Measurements from ENCODE around the gene PAX5.

The PAX5 gene

DNA sequence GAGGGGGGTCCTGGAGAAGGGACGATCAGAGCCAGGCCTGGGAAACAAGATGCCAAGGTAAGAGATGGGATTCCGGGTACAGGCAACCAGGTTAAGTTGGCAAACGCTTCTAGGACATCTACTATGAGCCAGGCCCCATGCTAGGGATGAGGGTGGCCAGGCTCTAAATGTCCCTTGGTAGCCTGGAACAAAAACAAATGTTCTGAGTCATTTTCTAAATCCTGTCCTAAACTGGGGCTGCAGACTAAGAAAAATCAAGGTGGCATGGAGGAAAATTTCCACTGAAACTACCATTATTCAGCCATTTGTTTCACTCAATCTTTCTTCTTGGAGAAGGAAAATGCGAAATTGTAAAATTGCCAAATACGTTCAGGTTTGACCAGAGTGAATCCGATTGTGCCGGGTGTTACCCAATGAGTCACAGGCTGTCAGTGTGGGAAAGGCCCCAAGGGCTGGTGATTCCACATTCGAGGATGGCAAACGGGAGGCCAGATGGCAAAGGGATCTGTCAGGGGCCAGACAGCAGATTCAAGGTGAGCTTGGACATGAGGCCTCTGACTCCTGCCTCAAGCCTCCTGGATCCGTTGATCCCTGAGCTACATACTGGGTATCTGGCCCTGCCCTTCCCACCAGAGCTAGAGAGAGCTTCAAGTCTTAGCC, 57.6 kb downstream of the PAX5 start:
- Histone ChIP-seq H3K4me1 (ENCODE audit: insufficient read depth, low read length) (peaks cover 3% of the 10 kb centered on the region; the same call in 1 of the 2 replicates), H3K9me3 (ENCODE audit: insufficient read depth, low read depth, low read length) (no peaks in the 10 kb centered on the region), H3K27ac (ENCODE audit: low read length) (no peak overlapping the region), H3K36me3 (ENCODE audit: insufficient read depth, low read depth, low read length) (no peaks in the 10 kb centered on the region), H3K9ac (ENCODE audit: low read depth, low read length) (no peak overlapping the region), H3K27me3 (ENCODE audit: insufficient read depth, low read length) (peaks cover 10% of the 10 kb centered on the region), H3K4me3 (ENCODE audit: low read length) (no peak overlapping the region)

DNA sequence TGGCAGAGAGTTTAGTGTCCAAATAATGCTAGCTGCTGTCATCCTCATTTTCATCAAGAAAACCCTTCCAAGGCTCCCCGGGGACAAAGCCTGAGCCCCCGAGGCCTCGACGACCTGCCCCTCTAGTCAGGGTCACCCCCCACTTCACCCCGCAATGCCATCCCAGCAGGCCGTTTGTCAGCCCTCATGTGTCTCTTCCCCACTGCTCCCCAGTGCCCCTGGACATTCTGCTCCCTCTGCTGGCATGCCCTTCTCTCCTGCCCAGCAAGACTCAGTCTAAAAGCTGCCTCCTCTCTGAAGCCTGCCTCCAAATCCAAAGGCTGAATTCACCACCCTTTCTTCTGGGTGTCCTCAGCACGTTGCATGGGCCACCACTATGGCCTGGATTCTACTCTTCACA, 59.3 kb downstream of the PAX5 start:
- no peak overlapping the region for H3K27ac ChIP-seq (ENCODE audit: low read length)
- no peaks in the 10 kb centered on the region for H3K27me3 ChIP-seq (ENCODE audit: insufficient read depth, low read length)
- H3K4me3 ChIP-seq (ENCODE audit: low read length): no peak overlapping the region
- H3K4me1 ChIP-seq (ENCODE audit: insufficient read depth, low read length): no peaks in the 10 kb centered on the region
- H3K36me3 ChIP-seq (ENCODE audit: insufficient read depth, low read depth, low read length): no peaks in the 10 kb centered on the region
- no peaks in the 10 kb centered on the region for H3K9me3 ChIP-seq (ENCODE audit: insufficient read depth, low read depth, low read length)
- no peak overlapping the region for H3K9ac ChIP-seq (ENCODE audit: low read depth, low read length)

DNA sequence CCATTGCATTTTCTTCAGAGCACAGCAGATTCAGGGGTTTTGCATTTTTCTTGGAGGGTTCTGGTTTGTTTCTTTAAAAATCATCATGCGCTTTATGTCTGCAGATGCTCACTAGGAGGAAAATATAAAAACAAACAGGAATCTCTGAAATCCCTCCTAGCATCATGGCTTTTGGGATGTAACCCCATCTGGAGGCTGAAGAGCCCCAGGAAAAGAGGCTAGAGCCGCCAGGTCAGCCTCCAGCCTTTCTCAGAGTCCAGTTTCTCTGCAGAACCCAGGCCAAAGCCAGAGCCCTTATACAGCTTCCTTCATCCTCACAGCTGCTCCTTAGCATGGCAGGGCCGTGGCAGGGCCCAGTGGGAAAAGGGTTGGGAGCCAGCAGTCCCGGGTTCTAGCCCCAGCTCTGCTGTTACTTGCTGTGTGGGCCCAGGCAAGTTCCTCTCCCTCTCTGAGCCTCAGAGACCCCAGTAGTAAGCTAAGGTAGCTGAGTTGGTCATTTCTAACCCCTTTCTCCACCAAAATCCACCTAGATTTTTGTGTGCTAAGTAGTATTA, 62.1 kb downstream of the PAX5 start:
- Histone ChIP-seq H3K4me3 (ENCODE audit: low read length) (no peak overlapping the region), H3K27me3 (ENCODE audit: insufficient read depth, low read length) (no peaks in the 10 kb centered on the region), H3K9ac (ENCODE audit: low read depth, low read length) (no peak overlapping the region), H3K9me3 (ENCODE audit: insufficient read depth, low read depth, low read length) (no peaks in the 10 kb centered on the region), H3K36me3 (ENCODE audit: insufficient read depth, low read depth, low read length) (no peaks in the 10 kb centered on the region), H3K27ac (ENCODE audit: low read length) (no peak overlapping the region), H3K4me1 (ENCODE audit: insufficient read depth, low read length) (no peaks in the 10 kb centered on the region)

DNA sequence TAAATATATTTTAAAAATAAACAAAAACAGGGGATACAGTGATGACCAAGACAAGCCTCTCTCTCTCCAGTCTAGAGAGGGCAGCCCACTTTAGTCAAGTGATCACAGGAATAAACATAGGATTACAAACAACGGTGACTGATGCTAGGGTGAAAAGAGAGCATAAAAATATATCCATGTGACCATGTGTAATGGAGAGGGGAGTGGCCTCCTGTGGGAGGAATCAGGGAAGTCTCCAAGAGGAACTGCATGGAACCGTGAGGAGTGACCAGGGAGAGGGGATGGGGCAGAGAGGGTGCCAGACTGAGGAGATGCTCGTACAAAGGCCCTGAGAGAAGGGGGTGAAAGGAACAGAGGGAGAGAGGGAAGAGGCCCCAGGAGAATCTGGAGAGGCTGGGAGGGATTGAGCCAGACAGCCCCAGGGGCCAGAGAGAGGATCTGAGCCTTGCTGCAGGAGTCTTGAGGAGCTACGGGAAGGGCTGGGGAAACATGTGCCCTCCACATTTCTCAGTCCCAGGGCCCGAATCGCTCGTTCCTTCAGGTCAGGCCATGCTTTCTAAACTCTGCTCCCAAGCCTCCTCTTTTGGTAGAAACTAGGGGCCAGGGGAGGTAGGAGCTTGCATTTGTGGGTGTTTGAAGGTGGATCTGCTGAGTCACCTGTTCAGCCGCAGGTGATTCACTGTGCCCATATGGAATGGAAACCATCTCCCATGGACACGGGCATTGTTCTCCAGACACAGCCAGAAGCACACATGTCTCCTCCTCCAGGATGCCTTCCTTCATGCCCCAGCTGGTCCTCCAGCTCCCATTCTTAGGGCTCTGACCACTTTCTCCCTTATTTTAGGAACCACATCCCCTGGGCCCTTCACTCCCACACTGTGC, 63.8 kb downstream of the PAX5 start:
- H3K27ac ChIP-seq (ENCODE audit: low read length): no peak overlapping the region
- H3K36me3 ChIP-seq (ENCODE audit: insufficient read depth, low read depth, low read length): no peaks in the 10 kb centered on the region
- H3K9ac ChIP-seq (ENCODE audit: low read depth, low read length): no peak overlapping the region
- H3K27me3 ChIP-seq (ENCODE audit: insufficient read depth, low read length): no peaks in the 10 kb centered on the region
- no peaks in the 10 kb centered on the region for H3K4me1 ChIP-seq (ENCODE audit: insufficient read depth, low read length)
- H3K9me3 ChIP-seq (ENCODE audit: insufficient read depth, low read depth, low read length): no peaks in the 10 kb centered on the region
- H3K4me3 ChIP-seq (ENCODE audit: low read length): no peak overlapping the region

DNA sequence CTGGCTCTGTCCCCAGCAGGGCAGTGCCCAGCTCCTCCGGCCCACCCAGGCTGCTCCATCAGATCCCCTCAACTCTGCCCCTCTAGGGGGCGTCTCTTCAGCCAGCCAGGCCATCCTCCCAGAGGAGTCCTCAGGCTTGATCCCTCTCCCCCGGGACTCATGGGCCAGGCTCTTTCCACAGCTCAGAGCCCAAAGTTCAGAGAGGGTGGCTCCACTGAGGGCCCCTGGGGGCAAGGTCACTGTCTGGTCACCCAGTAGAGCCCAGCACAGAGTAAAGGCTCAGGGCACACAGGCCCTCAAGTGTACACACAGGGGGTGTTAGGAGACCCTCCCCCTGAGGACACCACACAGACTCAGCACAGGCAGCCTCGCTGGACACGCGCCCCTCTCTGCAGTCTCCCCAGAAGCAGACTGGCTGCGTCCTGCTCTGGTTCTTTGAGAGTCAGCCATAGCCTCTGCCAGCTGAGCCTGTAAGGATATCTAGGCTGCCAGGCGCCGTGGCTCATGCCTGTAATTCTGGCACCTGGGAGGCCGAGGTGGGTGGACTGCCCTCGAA, 64.8 kb downstream of the PAX5 start:
- no peaks in the 10 kb centered on the region for H3K4me1 ChIP-seq (ENCODE audit: insufficient read depth, low read length)
- H3K9ac ChIP-seq (ENCODE audit: low read depth, low read length): no peak overlapping the region
- no peaks in the 10 kb centered on the region for H3K27me3 ChIP-seq (ENCODE audit: insufficient read depth, low read length)
- H3K4me3 ChIP-seq (ENCODE audit: low read length): no peak overlapping the region
- no peaks in the 10 kb centered on the region for H3K9me3 ChIP-seq (ENCODE audit: insufficient read depth, low read depth, low read length)
- H3K27ac ChIP-seq (ENCODE audit: low read length): no peak overlapping the region
- no peaks in the 10 kb centered on the region for H3K36me3 ChIP-seq (ENCODE audit: insufficient read depth, low read depth, low read length)

DNA sequence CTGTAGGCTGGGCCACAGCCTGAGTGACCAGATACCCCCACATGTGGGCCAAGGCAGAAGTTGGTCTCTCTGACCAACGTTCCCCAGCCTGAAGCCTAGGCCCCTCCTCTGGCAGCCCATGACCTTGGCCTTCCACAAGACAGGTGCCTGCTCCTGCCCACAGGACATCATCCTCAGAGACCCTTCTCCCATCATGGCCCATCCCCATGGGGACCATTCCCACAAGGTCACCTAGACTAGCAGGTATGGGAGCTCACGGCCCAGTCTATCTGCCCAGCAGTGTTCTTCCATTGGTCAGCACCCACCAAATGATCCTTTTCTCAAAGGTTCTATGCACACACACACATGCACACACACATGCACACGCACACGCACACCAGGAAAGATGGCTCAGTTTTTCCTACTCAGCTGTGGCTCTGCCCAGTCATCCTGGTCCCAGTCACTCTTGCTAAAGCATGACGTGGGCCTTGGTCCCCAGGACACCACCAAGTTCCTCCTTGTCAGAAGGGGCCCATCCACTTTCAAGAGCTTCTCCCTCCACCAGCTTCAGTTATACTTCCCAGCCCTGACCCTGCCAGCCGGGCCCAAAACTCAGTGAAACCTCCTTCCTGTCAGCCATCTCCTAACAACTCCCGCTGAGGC, 65.4 kb downstream of the PAX5 start:
- no peaks in the 10 kb centered on the region for H3K4me1 ChIP-seq (ENCODE audit: insufficient read depth, low read length)
- no peaks in the 10 kb centered on the region for H3K9me3 ChIP-seq (ENCODE audit: insufficient read depth, low read depth, low read length)
- H3K36me3 ChIP-seq (ENCODE audit: insufficient read depth, low read depth, low read length): no peaks in the 10 kb centered on the region
- no peak overlapping the region for H3K4me3 ChIP-seq (ENCODE audit: low read length)
- no peak overlapping the region for H3K27ac ChIP-seq (ENCODE audit: low read length)
- no peaks in the 10 kb centered on the region for H3K27me3 ChIP-seq (ENCODE audit: insufficient read depth, low read length)
- H3K9ac ChIP-seq (ENCODE audit: low read depth, low read length): no peak overlapping the region

DNA sequence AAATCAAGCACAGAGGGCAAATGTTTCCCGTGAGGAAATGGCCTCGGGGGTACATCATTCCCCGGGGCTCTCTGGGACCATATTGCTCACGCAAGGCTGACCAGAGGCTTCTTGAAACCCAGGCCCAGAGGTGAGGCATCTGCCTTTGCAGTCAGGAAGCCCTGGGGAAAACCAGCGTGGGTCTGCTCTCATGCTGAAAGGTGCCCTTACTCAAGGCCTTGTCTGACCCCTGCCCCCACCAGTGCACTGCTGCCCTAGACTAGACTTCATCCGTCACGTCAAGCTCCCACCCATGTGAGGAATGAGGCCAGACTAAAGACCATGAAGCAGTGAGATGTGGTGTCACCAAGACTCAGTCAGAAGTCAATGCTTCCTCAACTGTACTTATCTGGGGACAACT, 66.1 kb downstream of the PAX5 start:
- H3K9ac ChIP-seq (ENCODE audit: low read depth, low read length): no peak overlapping the region
- H3K9me3 ChIP-seq (ENCODE audit: insufficient read depth, low read depth, low read length): no peaks in the 10 kb centered on the region
- no peaks in the 10 kb centered on the region for H3K36me3 ChIP-seq (ENCODE audit: insufficient read depth, low read depth, low read length)
- no peaks in the 10 kb centered on the region for H3K27me3 ChIP-seq (ENCODE audit: insufficient read depth, low read length)
- H3K4me3 ChIP-seq (ENCODE audit: low read length): no peak overlapping the region
- H3K27ac ChIP-seq (ENCODE audit: low read length): no peak overlapping the region
- H3K4me1 ChIP-seq (ENCODE audit: insufficient read depth, low read length): no peaks in the 10 kb centered on the region

DNA sequence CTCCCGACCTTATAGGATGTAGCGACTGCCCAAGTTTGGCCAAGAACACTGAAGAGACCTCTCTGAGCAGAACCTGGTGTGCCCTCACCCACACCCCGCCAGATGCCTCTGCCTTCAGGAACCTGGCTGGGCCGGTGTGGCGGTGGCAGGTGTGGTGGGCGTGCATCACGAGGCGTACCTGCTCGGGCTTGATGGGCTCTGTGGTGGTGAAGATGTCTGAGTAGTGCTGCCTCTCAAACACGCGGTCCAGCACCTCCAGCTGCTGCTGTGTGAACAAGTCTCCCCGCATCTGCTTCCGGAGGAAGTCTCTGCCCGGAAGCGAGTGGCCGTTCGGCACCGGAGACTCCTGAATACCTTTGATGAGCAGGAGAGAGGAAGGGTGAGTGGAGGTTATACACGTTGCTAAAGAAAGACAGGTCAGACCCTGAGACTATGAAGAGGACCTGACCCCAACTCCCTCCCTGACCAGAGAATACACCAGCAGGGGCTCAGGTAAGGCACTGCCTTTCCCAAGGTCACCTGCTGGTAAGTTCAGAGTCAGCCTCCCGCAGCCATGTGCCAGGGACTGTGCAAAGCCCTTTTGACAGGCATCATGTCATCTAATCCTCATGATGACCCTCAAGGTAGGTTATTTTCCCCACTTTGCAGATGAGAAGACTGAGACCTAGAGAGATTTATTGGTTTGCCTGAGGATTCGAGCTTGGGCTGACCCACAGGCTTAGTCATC, 67.5 kb downstream of the PAX5 start:
- Histone ChIP-seq H3K4me3 (ENCODE audit: low read length) (no peak overlapping the region), H3K4me1 (ENCODE audit: insufficient read depth, low read length) (no peaks in the 10 kb centered on the region), H3K27ac (ENCODE audit: low read length) (no peak overlapping the region), H3K36me3 (ENCODE audit: insufficient read depth, low read depth, low read length) (no peaks in the 10 kb centered on the region), H3K27me3 (ENCODE audit: insufficient read depth, low read length) (no peaks in the 10 kb centered on the region), H3K9me3 (ENCODE audit: insufficient read depth, low read depth, low read length) (no peaks in the 10 kb centered on the region), H3K9ac (ENCODE audit: low read depth, low read length) (no peak overlapping the region)

DNA sequence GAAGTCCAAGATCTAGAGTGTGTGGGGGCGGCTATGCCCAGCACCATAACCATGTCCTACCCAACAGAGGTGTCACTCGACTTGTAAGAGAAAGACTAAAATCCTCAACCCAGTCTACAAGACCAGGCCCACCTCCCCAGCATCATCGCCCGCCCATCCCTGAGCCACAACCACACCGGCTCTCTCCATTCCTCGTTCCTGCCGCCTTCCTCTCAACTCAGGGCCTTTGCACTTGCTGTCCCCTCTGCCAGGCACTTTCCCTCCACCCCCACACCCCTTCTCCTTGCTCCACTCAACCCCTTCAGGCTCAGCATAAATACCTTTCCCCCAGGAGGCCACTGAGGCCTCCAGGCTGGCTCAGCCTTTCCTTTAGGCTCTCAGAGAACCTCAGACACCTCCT, 69.3 kb downstream of the PAX5 start:
- no peaks in the 10 kb centered on the region for H3K27me3 ChIP-seq (ENCODE audit: insufficient read depth, low read length)
- H3K9ac ChIP-seq (ENCODE audit: low read depth, low read length): no peak overlapping the region
- H3K36me3 ChIP-seq (ENCODE audit: insufficient read depth, low read depth, low read length): no peaks in the 10 kb centered on the region
- H3K9me3 ChIP-seq (ENCODE audit: insufficient read depth, low read depth, low read length): no peaks in the 10 kb centered on the region
- no peak overlapping the region for H3K4me3 ChIP-seq (ENCODE audit: low read length)
- no peaks in the 10 kb centered on the region for H3K4me1 ChIP-seq (ENCODE audit: insufficient read depth, low read length)
- no peak overlapping the region for H3K27ac ChIP-seq (ENCODE audit: low read length)

DNA sequence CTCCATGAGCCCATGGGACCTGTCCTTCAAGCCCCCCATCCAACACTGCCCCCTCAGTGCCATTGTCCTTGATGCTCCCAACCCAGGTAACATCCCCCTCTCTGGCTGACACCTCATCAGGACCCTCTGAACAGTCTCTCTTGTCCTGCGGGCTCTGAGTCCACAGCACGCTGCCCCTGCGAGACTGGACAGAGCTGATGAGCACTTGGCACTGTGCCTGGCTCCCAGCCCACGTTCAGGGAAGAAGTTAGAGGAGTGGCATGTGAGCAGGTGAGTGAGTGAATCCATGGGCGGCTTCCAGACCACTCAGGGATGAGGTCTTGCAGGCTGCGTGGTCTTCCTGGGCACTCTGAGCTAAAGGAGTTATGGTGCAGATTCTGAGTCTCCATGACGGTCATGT, 70.7 kb downstream of the PAX5 start:
- no peak overlapping the region for H3K4me3 ChIP-seq (ENCODE audit: low read length)
- no peaks in the 10 kb centered on the region for H3K4me1 ChIP-seq (ENCODE audit: insufficient read depth, low read length)
- H3K27me3 ChIP-seq (ENCODE audit: insufficient read depth, low read length): no peaks in the 10 kb centered on the region
- H3K36me3 ChIP-seq (ENCODE audit: insufficient read depth, low read depth, low read length): no peaks in the 10 kb centered on the region
- H3K9ac ChIP-seq (ENCODE audit: low read depth, low read length): no peak overlapping the region
- H3K27ac ChIP-seq (ENCODE audit: low read length): no peak overlapping the region
- H3K9me3 ChIP-seq (ENCODE audit: insufficient read depth, low read depth, low read length): no peaks in the 10 kb centered on the region

DNA sequence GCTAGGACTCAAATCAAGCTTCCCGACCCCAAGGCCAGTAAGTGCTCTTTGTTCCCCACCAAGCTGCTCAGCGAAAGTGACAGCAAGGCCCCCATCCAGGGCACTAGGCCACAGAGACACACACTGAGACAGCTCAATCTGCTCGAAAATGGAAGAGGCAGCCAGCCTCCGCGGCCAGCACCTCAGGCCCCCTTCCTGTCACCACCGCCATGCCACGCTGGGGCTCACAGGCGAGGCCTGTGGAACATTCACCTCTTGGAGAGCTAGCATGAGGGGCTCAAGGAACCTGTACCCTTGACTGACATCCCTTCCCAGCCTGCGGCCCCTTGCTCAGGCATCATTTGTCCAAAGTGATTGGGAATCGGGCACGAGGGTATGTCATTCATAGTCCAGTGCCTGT, 71.4 kb downstream of the PAX5 start:
- H3K27ac ChIP-seq (ENCODE audit: low read length): no peak overlapping the region
- no peaks in the 10 kb centered on the region for H3K9me3 ChIP-seq (ENCODE audit: insufficient read depth, low read depth, low read length)
- no peaks in the 10 kb centered on the region for H3K4me1 ChIP-seq (ENCODE audit: insufficient read depth, low read length)
- no peak overlapping the region for H3K4me3 ChIP-seq (ENCODE audit: low read length)
- H3K27me3 ChIP-seq (ENCODE audit: insufficient read depth, low read length): 0 out of 2 replicates have a peak, but pooled peaks cover 2% of the 10 kb centered on the region
- no peak overlapping the region for H3K9ac ChIP-seq (ENCODE audit: low read depth, low read length)
- no peaks in the 10 kb centered on the region for H3K36me3 ChIP-seq (ENCODE audit: insufficient read depth, low read depth, low read length)
